ENCODE measurements around the gene ADIG.

DNA sequence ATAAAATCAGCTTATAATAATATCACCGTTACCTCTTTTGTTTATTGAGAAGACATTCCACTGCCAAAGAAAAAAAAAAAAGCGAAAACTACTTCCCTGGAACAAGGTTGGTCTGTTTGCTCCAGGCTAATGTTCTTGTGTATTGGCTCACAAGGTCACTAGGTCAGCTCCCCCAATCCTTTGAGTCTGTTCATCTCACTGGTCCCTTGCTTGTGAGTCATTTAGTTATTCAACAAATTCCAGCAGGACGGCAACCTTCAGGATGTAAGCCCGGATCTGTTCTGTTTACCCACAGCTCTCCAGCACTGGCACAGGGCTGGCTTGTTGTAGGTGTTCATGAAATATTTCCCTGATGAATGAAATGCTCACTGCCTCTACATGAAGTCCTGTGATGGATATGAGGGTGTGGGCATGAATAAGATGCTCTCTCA, 23.9 kb downstream of the ADIG start:
- TF ChIP-seq, protein P1, sequence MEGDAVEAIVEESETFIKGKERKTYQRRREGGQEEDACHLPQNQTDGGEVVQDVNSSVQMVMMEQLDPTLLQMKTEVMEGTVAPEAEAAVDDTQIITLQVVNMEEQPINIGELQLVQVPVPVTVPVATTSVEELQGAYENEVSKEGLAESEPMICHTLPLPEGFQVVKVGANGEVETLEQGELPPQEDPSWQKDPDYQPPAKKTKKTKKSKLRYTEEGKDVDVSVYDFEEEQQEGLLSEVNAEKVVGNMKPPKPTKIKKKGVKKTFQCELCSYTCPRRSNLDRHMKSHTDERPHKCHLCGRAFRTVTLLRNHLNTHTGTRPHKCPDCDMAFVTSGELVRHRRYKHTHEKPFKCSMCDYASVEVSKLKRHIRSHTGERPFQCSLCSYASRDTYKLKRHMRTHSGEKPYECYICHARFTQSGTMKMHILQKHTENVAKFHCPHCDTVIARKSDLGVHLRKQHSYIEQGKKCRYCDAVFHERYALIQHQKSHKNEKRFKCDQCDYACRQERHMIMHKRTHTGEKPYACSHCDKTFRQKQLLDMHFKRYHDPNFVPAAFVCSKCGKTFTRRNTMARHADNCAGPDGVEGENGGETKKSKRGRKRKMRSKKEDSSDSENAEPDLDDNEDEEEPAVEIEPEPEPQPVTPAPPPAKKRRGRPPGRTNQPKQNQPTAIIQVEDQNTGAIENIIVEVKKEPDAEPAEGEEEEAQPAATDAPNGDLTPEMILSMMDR (IDR thresholded peaks at IDR 0.05): no peak
- no peak for TF ChIP-seq POLR2A (IDR thresholded peaks at IDR 0.05)

Data from lower leg skin (tissue), 3 donors.